HepG2 (cell line): ENCODE measurements around the gene WBP2NL.

Experiments used
- CTCF ChIP-seq: sonication (generic); formaldehyde crosslinking; IDR thresholded peaks from 2 replicates; pipeline ENCODE4 v1.5.0; 2020; ENCODE audit warnings: mild to moderate bottlenecking, missing genetic modification reagents, moderate library complexity
- RARG ChIP-seq: sonication (generic); formaldehyde crosslinking; IDR thresholded peaks from 2 replicates; pipeline ENCODE4 v1.4.0; 2020; ENCODE audit warnings: low read depth, mild to moderate bottlenecking, missing genetic modification reagents
- USF2 ChIP-seq, 2 experiments: sonication (generic) in 1 of 2; formaldehyde crosslinking in 1 of 2; IDR thresholded peaks; 2 replicates each; pipeline versions ENCODE4 v1.5.1 to v1.6.1; 2011 to 2020; ENCODE audit warnings: borderline replicate concordance in 1 of 2, low read depth in 1 of 2, low read length in 1 of 2, mild to moderate bottlenecking in 1 of 2, missing genetic modification reagents in 1 of 2, moderate library complexity in 1 of 2
- ZNF609 ChIP-seq: sonication (generic); formaldehyde crosslinking; IDR thresholded peaks from 2 replicates; pipeline ENCODE4 v1.4.0; 2020; ENCODE audit warnings: mild to moderate bottlenecking, missing genetic modification reagents, borderline replicate concordance
- ZSCAN12 ChIP-seq: sonication (generic); formaldehyde crosslinking; IDR thresholded peaks from 2 replicates; pipeline ENCODE4 v1.9.0; 2021; ENCODE audit warnings: mild to moderate bottlenecking, missing genetic modification reagents

- TF ChIP-seq ZNF609 (CRISPR knock-in tag) (no peak), ZSCAN12 (no peak), RARG (CRISPR knock-in tag) (no peak), CTCF (no peak), USF2 (IDR thresholded peaks at IDR 0.05; ENCODE audit: low read depth, low read length) (no peak), USF2 (CRISPR knock-in tag; IDR thresholded peaks at IDR 0.05; ENCODE audit: borderline replicate concordance) (no peak)
These were observed 27.2 kb upstream of the WBP2NL start for GRCh38 chr22:41971431-41971830.
